Dermis blood vessel endothelial cell (primary cell): ENCODE measurements around the gene KLF15. TPM values are rescaled to one million over a fixed set of nuclear protein-coding genes. Genes with fewer than 3 reads are reported as not detected.

Experiments used
- DNase-seq: peaks from one replicate; pipeline ENCODE4 v3.0.0; 2010
- total RNA-seq: library from RNA; depleted of rRNA; stranded (reverse); fragments of >200 nt; gene quantifications from 2 replicates; pipeline ENCODE4 v1.2.3, GENCODE V29; 2014

Gene KLF15
- total RNA-seq, 1 donor from 2014 or later, result 5.6 TPM

DNA sequence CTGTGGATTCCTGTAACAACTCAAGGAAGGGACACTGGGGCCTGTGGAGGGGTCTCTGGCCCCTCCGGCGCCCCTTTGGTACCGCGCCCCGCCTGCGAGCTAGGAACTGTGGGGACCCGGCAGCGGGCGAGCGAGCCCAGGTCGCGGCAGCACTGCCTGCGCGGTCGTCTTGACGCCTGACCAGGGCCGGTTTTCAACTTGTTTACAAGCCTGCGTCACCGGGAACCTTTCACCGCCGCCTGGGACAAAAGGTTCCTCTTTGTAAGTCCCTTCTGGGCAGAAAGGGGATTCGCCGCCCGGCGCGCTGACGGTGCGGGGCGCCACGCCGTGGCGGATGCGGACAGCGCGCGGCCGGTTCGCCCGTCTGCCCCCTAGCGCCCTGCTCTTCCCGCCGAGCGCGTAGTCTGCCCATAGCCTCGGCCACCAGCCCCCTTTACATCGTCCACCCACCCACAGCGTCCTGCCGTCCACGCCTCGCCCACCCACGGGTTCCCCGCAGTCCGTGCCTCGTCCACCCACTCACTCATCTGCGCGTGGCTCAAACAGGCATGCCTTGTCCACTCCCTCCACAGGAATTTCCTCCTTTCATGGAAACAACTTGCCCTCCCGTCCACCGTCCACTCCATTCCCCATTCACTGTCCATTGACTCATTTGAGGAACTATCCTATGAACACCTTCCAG lies 32.0 kb upstream of the KLF15 start:
- DNase-seq, result peak; percentile 90

DNA sequence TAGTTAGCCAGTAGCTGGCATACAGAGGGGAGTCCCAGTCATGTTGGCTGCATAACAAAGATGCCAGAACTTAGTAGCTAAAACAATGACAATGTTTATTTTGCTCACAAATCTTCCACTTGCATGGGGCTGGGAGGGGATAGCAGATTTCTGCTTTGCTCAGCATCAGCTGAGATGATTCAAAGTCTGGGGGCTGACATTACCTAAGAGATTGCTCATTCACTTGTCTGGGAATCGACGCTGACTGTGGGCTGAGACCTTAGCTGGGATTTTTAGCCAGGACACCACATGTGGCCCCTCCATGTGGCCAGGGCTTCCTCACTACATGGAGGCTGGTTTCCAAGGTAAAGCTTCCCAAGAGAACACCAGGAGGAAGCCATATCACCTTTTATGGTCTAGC lies 24.8 kb upstream of the KLF15 start:
- no peak for DNase-seq

GRCh38 chr3:126380011-126380768 lies 23.0 kb upstream of the KLF15 start:
- no peak for DNase-seq

GRCh38 chr3:126378341-126378751 lies 21.1 kb upstream of the KLF15 start:
- no peak for DNase-seq

DNA sequence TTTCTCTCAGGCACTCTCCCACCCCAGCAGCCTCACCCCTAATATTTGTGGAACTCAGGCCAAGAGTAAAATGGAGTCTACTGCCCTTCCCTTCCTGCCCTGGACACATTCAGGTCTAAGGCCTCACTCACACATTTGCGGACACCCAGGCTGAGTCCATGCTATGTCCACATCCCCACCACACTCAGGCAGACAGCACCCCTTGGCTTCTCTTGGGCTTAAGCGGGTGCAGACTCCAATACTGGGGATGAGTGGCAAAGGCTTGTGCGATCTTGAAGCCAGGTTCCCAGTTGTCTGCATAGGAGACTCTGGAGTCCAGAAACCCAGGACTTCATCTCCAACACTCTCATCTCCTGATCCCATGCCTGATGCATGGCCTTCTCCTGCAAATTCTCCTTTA lies 20.0 kb upstream of the KLF15 start:
- DNase-seq, result no peak

- no peak for DNase-seq
Observed at GRCh38 chr3:126376444-126376843, 19.2 kb upstream of the KLF15 start.

- DNase-seq, result no peak
Observed at GRCh38 chr3:126375835-126376331, 18.7 kb upstream of the KLF15 start.

DNA sequence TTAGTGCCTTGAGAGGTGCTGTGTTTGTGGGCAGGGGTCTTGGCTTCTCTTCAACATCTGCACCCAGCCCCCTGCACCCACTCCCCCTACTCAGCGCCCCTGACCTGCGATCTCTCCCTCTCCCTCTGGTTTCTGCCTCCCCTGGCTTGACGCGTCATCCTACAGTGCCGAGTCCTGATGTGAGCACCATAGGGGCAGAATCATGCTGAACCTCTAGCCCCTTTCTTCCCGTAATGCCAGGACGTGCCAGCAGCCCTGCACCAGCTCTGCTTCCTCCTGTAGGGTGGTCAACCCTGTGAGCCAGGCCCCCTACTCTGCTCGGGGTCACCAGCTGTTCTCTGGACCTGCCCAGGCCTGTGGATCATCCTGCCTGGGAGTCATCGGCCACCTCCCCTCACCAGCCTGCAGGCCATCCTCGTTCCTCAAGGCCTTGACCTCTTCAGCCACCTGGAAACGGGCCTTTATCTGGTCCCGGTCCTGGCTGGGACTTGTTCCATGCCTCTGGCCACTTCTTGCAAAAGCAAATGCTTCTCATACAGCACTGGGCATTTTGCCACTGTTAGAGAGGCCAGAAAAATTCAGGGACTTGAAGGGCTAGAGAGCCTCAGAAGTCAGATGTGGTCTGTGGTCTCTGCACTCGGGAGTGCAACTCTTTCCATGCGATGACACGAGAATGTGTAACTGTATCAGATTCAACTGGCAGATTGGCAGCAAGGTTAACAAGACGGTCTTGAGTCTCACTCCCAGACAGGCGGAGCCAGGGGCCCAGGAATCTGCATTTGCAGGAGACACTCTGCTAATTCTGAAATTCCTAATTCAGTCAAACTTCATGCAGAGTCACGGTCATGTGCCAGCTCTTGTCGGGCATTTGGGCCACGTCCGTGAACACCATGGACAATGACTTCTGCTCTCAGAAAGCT lies 16.7 kb upstream of the KLF15 start:
- DNase-seq, result no peak

GRCh38 chr3:126373146-126373613 lies 16.0 kb upstream of the KLF15 start:
- no peak for DNase-seq

GRCh38 chr3:126372413-126373145 lies 15.4 kb upstream of the KLF15 start:
- DNase-seq, result no peak

DNA sequence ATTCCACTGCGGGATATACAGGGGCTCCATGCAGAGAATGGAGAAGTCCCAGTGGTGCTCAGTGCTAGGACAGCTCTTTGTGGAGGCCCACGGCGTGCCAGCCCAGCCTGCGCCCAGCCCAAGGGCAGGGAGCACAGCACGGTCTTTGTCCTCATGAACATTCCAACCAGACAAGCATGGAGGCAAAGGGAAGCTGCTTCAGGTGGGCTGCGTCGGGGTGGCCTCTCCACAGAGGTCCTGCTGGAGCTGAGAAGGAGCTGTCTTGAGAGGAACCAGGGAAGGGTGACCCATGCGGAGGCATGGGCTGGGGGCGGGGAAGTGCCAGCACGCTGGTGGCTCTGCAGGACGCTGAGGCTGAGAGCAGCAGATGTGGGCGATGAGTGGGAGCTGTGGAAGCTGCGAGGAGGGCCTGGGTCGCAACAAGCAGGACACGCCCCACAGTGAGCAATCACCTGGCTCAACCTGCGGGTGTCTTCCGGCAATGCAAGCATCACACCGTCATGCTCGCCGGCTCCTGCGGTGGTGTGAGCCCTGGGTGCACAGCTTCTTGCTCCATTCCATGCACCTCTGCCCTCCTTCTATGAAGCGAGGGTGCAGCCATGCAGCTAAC lies 14.0 kb upstream of the KLF15 start:
- no peak for DNase-seq

- no peak for DNase-seq
Observed at GRCh38 chr3:126370606-126371005, 13.4 kb upstream of the KLF15 start.

DNA sequence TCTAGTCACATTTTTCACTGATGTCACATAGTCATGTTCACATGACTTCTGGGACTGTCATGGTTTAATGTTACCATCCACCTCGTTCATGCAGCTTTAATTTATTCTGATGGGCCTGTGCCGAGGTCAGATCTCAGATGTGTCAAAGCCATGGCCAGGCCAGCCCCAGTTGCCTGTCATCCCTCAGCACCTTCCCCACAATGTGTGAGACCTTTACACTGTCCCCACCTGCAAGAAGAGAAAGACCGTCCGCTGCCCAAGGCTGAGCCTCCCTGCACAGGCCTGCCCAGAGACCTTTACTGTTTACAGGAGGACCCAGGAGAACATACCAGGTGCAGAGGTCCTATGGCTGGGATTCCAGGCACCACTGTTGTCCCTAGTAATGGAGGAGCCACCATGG lies 12.8 kb upstream of the KLF15 start:
- no peak for DNase-seq

DNA sequence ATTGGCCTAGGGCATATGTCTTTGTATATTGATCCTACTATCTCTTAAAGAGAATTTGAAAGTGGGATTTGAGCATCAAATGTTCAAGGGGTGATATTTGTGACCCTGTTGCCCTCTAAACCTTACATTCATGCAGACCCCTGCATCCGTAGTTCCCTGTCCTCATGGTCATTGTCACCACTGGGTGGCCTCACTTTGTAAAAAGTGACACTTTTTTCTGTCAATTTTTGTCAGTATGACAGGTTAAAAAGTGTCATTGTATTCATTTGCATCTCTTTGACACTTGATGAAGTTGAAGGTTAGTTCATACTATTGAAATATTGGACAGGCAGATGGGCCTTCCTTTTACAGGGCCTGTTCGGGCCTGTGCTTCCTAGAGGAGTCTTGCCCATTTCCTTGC lies 12.3 kb upstream of the KLF15 start:
- DNase-seq, result no peak

- no peak for DNase-seq
Observed at GRCh38 chr3:126367316-126367805, 10.2 kb upstream of the KLF15 start.

DNA sequence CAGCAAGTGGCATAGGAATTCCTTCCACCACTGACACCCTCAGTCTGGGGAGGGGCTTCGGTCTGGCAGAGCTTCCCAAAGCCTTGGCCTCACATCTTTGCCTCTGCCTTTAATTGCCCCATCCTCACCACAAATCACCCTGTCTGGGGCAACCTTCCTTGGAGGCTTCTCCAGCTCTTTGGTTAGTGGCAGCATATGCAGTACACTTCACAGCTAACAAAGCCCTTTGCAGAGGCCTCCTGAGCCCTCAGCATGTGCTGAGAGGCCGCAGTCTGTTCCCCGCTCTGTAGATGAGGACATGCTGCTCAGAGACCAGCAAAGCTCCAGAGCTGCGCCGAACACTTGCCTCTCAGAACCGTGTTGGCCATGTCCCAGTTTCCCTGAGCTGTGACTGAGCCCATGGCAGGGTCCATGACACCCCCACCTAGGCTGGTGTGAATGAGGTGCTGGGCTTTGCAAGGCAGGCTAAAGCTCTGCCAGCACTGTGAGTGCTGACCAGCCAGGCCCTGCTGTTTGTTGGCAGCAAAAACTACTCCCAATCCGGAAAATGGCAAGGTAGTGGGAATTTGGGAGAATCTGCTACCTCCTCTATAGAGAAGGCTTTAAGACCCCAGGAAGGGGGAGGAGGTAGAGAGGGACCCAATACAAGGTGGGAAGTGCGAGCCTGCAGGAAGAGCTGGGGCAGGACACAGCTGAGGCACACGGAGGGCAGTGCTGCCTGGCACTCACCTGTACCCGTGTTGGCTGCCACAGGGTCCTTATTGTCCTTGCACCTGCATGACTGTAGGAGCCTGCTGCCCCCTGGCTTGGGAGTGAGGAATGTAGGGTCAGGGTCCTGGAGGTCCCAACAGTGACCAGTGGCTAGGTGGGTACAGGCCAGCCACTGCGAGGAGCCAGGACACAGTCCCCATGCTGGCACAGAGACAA lies 8.4 kb upstream of the KLF15 start:
- no peak for DNase-seq

- DNase-seq, result no peak
Observed at GRCh38 chr3:126364731-126365301, 7.6 kb upstream of the KLF15 start.

GRCh38 chr3:126364130-126364695 lies 7.0 kb upstream of the KLF15 start:
- no peak for DNase-seq

DNA sequence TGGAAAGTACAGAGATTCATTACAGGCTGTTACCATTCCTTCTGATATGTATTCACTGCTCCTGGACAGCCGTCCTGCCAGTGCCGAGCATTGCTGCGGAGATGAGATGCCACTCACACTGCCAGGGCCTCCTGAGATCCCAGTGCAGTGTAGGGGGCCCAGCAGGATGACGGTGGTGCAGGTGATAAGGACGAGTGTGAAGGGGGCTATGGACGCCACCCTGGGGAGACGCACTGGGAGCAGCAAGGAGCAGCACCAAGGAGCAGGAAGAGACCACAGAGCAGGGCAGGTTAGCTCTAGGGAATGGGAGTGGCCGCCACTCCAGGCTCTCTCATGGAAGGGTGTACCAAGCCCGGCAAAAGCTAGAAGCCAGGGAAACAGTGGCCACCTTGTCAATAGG lies 4.0 kb upstream of the KLF15 start:
- DNase-seq, result no peak

DNA sequence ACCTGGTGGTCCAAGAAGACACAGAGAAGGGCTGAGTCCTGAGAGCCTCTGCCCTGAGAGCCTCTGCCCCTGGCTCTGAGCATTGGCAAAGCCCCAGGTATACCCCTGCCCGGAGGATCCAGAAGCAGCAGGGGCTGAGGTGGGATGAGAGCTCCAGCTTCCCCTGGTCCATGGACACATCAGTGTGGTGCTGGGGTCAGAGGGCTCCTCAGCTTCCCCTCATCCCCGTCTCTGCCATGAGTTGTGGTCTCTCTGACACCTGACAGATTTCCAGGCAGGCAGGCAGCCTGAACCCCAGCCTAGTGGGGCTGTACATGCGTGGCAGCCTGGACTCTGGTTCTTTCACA lies 3.5 kb upstream of the KLF15 start:
- DNase-seq, result no peak
